HepG2 (cell line): ENCODE data around the gene OSBPL8. TPM values are rescaled to one million over a fixed set of nuclear protein-coding genes. Genes with fewer than 3 reads are reported as not detected.

Experiments
- ATAC-seq: fragments of 200-7000 bp; cut with Tn5 transposase; 3 replicates; pipeline ENCODE4 v1.9.1; 2020; ENCODE audit warnings: mild to moderate bottlenecking, moderate library complexity
- BruUV-seq: library from RNA; stranded (reverse); fragments of 400-500 nt; replicated peaks from 2 replicates; lab custom pipeline; 2021; lab: Mats Ljungman, UMichigan
- CTCF ChIA-PET: fragments of 300-600 bp; formaldehyde crosslinking; extraction: SDS; loops from one replicate; lab custom pipeline; 2021; ENCODE audit warnings: low total read pairs, inconsistent platforms, low intra/inter-chr PET ratio; lab: Yijun Ruan, JAX
- POLR2A ChIA-PET: fragments of 350-600 bp; sonication (Branson Sonifier 250); formaldehyde crosslinking; loops from one replicate; lab custom pipeline; 2020; ENCODE audit warnings: antibody characterized with exemption, inconsistent platforms; lab: Yijun Ruan, JAX
- DNase-seq: peaks from one replicate; pipeline ENCODE4 v3.0.0-alpha.2; 2015; ENCODE audit warnings: low spot score
- FAIRE-seq: peaks from 3 replicates; lab custom pipeline; 2011; peaks lifted over from hg19 to GRCh38; lab: Jason Lieb, UNC
- H2AFZ ChIP-seq: one replicate; pipeline ENCODE4 v1.6.1; 2011; ENCODE audit warnings: low read length, inconsistent platforms
- H3K27ac ChIP-seq: fragments of 300-600 bp; 3 replicates; pipeline ENCODE4 v1.8.0; 2011; ENCODE audit warnings: mixed run types, mild to moderate bottlenecking, mixed read lengths, low read length, inconsistent platforms; ENCODE audit not compliant: insufficient read depth; ENCODE audit errors: extremely low read length
- H3K27me3 ChIP-seq, 2 experiments: fragments of 200-600 bp in 1 of 2; 2 replicates in 1 of 2; 3 replicates in 1 of 2; pipeline versions ENCODE4 v1.6.0 to v1.8.0; 2011; ENCODE audit warnings: low read length in 2 of 2, mild to moderate bottlenecking in 2 of 2, moderate library complexity in 2 of 2, inconsistent platforms in 1 of 2; ENCODE audit not compliant: insufficient read depth in 2 of 2, control insufficient read depth in 1 of 2
- H3K36me3 ChIP-seq, 2 experiments: fragments of 200-600 bp in 1 of 2; replicated peaks in 1 of 2; 2 replicates in 1 of 2; 3 replicates in 1 of 2; pipeline versions ENCODE4 v1.5.1 to v1.8.0; 2011; ENCODE audit warnings: low read length in 2 of 2, inconsistent platforms in 1 of 2; ENCODE audit not compliant: insufficient read depth in 2 of 2, control insufficient read depth in 1 of 2
- H3K4me1 ChIP-seq: 2 replicates; pipeline ENCODE4 v1.5.1; 2012; ENCODE audit warnings: low read length, inconsistent platforms; ENCODE audit not compliant: insufficient read depth
- H3K4me2 ChIP-seq: 2 replicates; pipeline ENCODE4 v1.6.0; 2011; ENCODE audit warnings: low read depth, low read length, inconsistent platforms
- H3K4me3 ChIP-seq, 3 experiments: fragments of 200-600 bp in 1 of 3; sonication (generic), shearing (Covaris generic) in 1 of 3; replicated peaks in 1 of 3; 2 replicates each; pipeline ENCODE4 v1.5.1; 2011 to 2016; ENCODE audit warnings: low read length in 3 of 3, inconsistent platforms in 2 of 3, low read depth in 2 of 3, mild to moderate bottlenecking in 2 of 3, control low read depth in 1 of 3, mixed read lengths in 1 of 3; ENCODE audit not compliant: insufficient read depth in 1 of 3
- H3K79me2 ChIP-seq: one replicate; pipeline ENCODE4 v1.6.1; 2011; ENCODE audit warnings: low read length, inconsistent platforms; ENCODE audit not compliant: insufficient read depth
- H3K9ac ChIP-seq: 2 replicates; pipeline ENCODE4 v1.6.0; 2011; ENCODE audit warnings: mild to moderate bottlenecking, low read depth, low read length, inconsistent platforms; ENCODE audit not compliant: insufficient read depth
- H3K9me3 ChIP-seq: 2 replicates; pipeline ENCODE4 v1.5.1; 2012; ENCODE audit warnings: mild to moderate bottlenecking, low read length
- H4K20me1 ChIP-seq: 2 replicates; pipeline ENCODE4 v1.6.0; 2011; ENCODE audit warnings: inconsistent platforms, mild to moderate bottlenecking, low read length, moderate library complexity; ENCODE audit not compliant: insufficient read depth
- ASH2L ChIP-seq: fragments of 300-600, 200-600 bp; sonication (generic); IDR thresholded peaks from 2 replicates; pipeline ENCODE4 v1.7.0; 2017; ENCODE audit warnings: low read depth, mild to moderate bottlenecking, moderate library complexity, mixed read lengths, low read length; ENCODE audit not compliant: insufficient read length
- KLF12 ChIP-seq: sonication (generic); formaldehyde crosslinking; IDR thresholded peaks from 2 replicates; pipeline ENCODE4 v1.4.0; 2020; ENCODE audit warnings: missing genetic modification reagents, borderline replicate concordance
- MAFK ChIP-seq, 2 experiments: IDR thresholded peaks in 1 of 2; conservative IDR thresholded peaks in 1 of 2; 2 replicates each; pipeline ENCODE4 v1.6.1; 2011; ENCODE audit warnings: improper control_type of control experiment in 2 of 2, low read length in 2 of 2
- PAWR ChIP-seq: sonication (generic); formaldehyde crosslinking; IDR thresholded peaks from 2 replicates; pipeline ENCODE4 v1.4.0; 2020; ENCODE audit warnings: missing genetic modification reagents, mild to moderate bottlenecking, borderline replicate concordance
- RBM39 ChIP-seq: fragments of 200-400 bp; formaldehyde crosslinking; IDR thresholded peaks from one replicate; pipeline ENCODE4 v1.6.1; 2018; ENCODE audit warnings: antibody characterized with exemption, mild to moderate bottlenecking, low read depth, low read length; ENCODE audit not compliant: poor library complexity, severe bottlenecking
- SRSF1 ChIP-seq: fragments of 200-400 bp; formaldehyde crosslinking; optimal IDR thresholded peaks from 2 replicates; pipeline ENCODE3; 2017; ENCODE audit warnings: mild to moderate bottlenecking, low read depth, low read length, moderate library complexity
- ZBTB34 ChIP-seq: sonication (generic); formaldehyde crosslinking; IDR thresholded peaks from 2 replicates; pipeline ENCODE4 v1.8.0; 2022; ENCODE audit warnings: mild to moderate bottlenecking, missing genetic modification reagents
- ZNF484 ChIP-seq: sonication (generic); formaldehyde crosslinking; IDR thresholded peaks from 2 replicates; pipeline ENCODE4 v1.5.1; 2020; ENCODE audit warnings: mild to moderate bottlenecking, low read depth, missing genetic modification reagents, borderline replicate concordance
- ZNF546 ChIP-seq: sonication (generic); formaldehyde crosslinking; conservative IDR thresholded peaks from 2 replicates; pipeline ENCODE4 v1.8.1; 2023; ENCODE audit warnings: mild to moderate bottlenecking, missing genetic modification reagents
- WGBS: methylation state at CpG from one replicate; pipeline ENCODE4 v1.1.6; 2017; ENCODE audit warnings: low lambda C conversion rate; 5-methylcytosine and 5-hydroxymethylcytosine counted together
- in situ Hi-C: cut with HindIII; loops from 2 replicates; pipeline ENCODE4 v1.10.0; 2017; ENCODE audit warnings: low pct_unique_long_range_greater_than_20kb; ENCODE audit not compliant: extremely low pct_ligation_motif_present
- intact Hi-C: fragments of 100-400 bp; cut with micrococcal nuclease; formaldehyde crosslinking; loops from one replicate; pipeline ENCODE4 v1.10.0; 2022; ENCODE audit not compliant: unreplicated experiment
- polyA plus RNA-seq, 8 experiments: library from polyadenylated mRNA; depleted of rRNA in 3 of 8; stranded (reverse) in 7 of 8; unstranded in 1 of 8; fragments of >200 nt; fragmentation: Illumina TruSeq in 4 of 8; extraction: Trizol in 4 of 8; gene quantifications; 2 replicates each; pipeline versions ENCODE4 v1.2.1 to v1.2.3, GENCODE V29; 2011 to 2016; ENCODE audit warnings: low read depth in 4 of 8, missing spikeins in 1 of 8, mixed read lengths in 1 of 8; ENCODE audit not compliant: insufficient read depth in 1 of 8
- total RNA-seq, 5 experiments: library from RNA; depleted of rRNA; stranded (reverse); fragments of >200 nt; fragmentation: Illumina TruSeq; extraction: Trizol; gene quantifications; 2 replicates each; pipeline ENCODE4 v1.2.3, GENCODE V29; 2016; ENCODE audit warnings: low read depth in 1 of 5
- TF ChIP-seq, protein P1 (sequence below): sonication (generic); formaldehyde crosslinking; IDR thresholded peaks from 2 replicates; pipeline ENCODE4 v1.4.0; 2020; ENCODE audit warnings: mild to moderate bottlenecking, missing genetic modification reagents
- TF ChIP-seq, protein P2 (sequence below): fragments of 450-650 bp; IDR thresholded peaks from 2 replicates; pipeline ENCODE4 v1.6.1; 2017

The OSBPL8 gene
- total and polyA plus RNA-seq, 2 of the 13 experiments (the other 11 are each of a cell fraction or from before 2014, with no cell fraction given): 11.0 to 33.9 TPM

- no peak for TF ChIP-seq ZBTB34 (CRISPR knock-in tag)
- no peak for TF ChIP-seq KLF12 (CRISPR knock-in tag)
Observed at GRCh38 chr12:76337583-76337982, 222.0 kb downstream of the OSBPL8 start (continued).

GRCh38 chr12:76332606-76333005, 227.0 kb downstream of the OSBPL8 start:
- 0% methylated on average over 1 of the region's 1 CpG for WGBS
- in situ Hi-C loops (no loop called here), intact Hi-C loops (no loop called here)
- Histone ChIP-seq H3K27me3 (no peaks in the 10 kb centered on the region; a peak in 1 of 5 replicates), H3K9ac (no peak overlapping the region), H2AFZ (no peak overlapping the region), H4K20me1 (no peaks in the 10 kb centered on the region), H3K36me3 (no peaks in the 10 kb centered on the region), H3K79me2 (no peaks in the 10 kb centered on the region), H3K4me2 (no peak overlapping the region), H3K4me3 (no peak overlapping the region), H3K27ac (no peak overlapping the region), H3K4me1 (peaks cover 6% of the 10 kb centered on the region; the same call in 1 of the 2 replicates), H3K9me3 (no peaks in the 10 kb centered on the region)
- CTCF ChIA-PET: no interaction called here
- POLR2A ChIA-PET: no interaction called here
- FAIRE-seq: no peak
- BruUV-seq: no TSS peak
- no peak for ATAC-seq
- TF ChIP-seq RBM39 (no peak), ZNF484 (CRISPR knock-in tag) (no peak), ASH2L (no peak), SRSF1 (no peak), ZNF546 (CRISPR knock-in tag) (no peak), MAFK (conservative IDR thresholded peaks at IDR 0.05 in 1 of 2, IDR thresholded peaks at IDR 0.05 in 1 of 2; ENCODE audit: low read length in 2 of 2) (no peak), PAWR (no peak)
- TF ChIP-seq, protein P1, sequence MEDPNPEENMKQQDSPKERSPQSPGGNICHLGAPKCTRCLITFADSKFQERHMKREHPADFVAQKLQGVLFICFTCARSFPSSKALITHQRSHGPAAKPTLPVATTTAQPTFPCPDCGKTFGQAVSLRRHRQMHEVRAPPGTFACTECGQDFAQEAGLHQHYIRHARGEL: no peak
- TF ChIP-seq, protein P2, sequence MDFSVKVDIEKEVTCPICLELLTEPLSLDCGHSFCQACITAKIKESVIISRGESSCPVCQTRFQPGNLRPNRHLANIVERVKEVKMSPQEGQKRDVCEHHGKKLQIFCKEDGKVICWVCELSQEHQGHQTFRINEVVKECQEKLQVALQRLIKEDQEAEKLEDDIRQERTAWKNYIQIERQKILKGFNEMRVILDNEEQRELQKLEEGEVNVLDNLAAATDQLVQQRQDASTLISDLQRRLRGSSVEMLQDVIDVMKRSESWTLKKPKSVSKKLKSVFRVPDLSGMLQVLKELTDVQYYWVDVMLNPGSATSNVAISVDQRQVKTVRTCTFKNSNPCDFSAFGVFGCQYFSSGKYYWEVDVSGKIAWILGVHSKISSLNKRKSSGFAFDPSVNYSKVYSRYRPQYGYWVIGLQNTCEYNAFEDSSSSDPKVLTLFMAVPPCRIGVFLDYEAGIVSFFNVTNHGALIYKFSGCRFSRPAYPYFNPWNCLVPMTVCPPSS: no peak
- DNase-seq: no peak
